Activated CD8-positive, alpha-beta memory T cell treated with anti-CD3 and anti-CD28 coated beads, Interleukin-2, amount 50 U/mL, for 24 hours (primary cell): ENCODE results near the gene GRWD1.

Source experiments
- DNase-seq: peaks from one replicate; pipeline ENCODE4 v3.0.0-alpha.2; 2020; ENCODE audit errors: extremely low read depth

Gene GRWD1

GRCh38 chr19:48497728-48498594, 52.2 kb downstream of the GRWD1 start:
- no peak for DNase-seq

- DNase-seq = no peak
These were observed 53.0 kb downstream of the GRWD1 start for GRCh38 chr19:48498595-48499311.

GRCh38 chr19:48499316-48500090, 53.7 kb downstream of the GRWD1 start:
- DNase-seq = no peak

- no peak for DNase-seq
These were observed 55.2 kb downstream of the GRWD1 start for GRCh38 chr19:48500830-48501493.

GRCh38 chr19:48501494-48502349, 55.9 kb downstream of the GRWD1 start:
- DNase-seq = no peak

GRCh38 chr19:48502350-48503018, 56.7 kb downstream of the GRWD1 start:
- no peak for DNase-seq

GRCh38 chr19:48506138-48506733, 60.5 kb downstream of the GRWD1 start:
- DNase-seq = no peak
